HG02884 (cell line): ENCODE data around the gene NCS1.

Source experiments
- ATAC-seq: cut with Tn5 transposase; IDR thresholded peaks from one replicate; pipeline ENCODE4 v1.9.1; 2021; ENCODE audit warnings: mild to moderate bottlenecking, moderate library complexity; ENCODE audit not compliant: unreplicated experiment

NCS1 gene

DNA sequence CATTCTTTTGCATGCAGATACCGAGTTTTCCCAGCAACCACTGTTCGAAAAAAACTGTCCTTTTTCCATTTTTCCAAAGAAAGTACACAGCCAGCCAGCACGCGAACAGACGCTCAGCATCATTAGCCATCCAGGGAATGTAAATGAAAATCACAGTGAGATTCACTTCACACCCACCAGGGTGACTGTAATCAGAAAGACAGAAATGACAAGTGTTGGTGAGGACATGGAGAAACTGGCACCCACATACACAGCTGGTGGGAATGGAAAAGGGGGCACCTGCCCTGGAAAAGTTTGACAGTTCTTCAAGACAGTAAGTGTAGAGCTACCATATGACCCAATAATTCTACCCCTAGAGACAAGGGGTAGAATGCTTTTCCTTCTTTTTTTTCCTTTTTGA is 25.0 kb upstream of the NCS1 start:
- ATAC-seq, result no peak

DNA sequence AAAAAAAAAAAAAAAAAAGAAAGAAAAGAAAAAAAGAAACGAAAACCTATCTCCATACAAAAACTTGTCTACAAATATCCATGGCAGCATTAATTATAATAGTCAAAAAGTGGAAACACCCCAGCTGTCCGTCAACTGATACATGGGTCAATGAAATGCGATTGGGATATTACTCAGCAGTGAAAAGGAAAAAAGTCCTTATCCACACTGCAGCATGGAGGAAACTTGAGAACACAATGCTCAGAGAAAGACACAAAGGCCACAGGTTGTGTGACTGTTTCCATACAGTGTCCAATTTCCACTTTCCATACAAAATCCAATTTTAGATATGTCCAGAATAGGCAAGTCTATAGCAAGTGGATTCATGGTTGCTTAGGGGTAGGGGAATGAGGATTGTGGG is 24.3 kb upstream of the NCS1 start:
- ATAC-seq, result no peak

DNA sequence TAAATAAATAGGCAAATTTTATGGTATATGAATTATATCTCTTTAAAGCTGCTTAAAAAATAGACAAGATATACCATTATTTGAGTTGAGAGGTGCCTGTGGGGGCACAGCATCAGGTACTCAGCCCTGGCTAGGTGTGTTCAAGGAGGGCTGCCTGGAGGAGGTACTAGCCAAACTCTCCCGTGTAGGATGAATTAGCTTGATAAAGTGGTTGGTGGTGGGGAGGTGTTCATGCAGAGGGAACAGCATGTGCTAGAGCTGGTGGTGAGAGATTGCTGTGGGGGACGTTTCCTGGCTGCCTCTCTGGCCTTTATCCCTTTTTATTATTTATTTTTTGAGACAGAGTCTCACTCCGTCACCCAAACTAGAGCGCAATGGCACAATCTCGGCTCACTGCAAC is 23.2 kb upstream of the NCS1 start:
- no peak for ATAC-seq

DNA sequence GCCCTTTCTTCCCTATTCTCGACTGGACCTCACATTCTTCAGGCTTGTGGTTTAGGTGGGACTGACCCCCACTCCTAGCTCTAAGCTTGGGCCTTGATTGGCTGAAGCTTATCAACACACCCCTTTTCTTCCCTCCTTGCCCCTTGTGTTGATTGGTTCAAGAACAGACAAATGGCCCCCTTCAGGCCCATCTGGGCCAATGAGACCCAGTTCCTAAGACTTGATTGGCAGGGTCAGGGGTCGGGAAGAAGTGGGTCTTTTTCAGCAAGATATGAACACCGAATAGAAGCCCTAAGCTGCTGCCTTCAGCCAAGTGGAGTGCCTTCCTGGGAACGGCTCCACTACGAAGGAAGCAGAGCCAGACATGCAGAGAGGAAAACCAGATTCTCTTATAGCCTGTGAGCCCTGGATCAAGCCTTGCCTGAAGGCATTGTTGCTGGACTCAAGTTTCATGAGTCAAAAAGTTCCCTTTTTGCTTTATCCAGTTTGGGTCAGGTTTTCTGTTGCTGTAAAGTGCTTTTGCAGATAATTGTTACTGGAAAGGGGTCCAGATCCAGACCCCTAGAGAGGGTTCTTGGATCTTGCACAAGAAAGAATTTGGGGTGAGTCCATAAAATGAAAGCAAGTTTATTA is 22.4 kb upstream of the NCS1 start:
- no peak for ATAC-seq

DNA sequence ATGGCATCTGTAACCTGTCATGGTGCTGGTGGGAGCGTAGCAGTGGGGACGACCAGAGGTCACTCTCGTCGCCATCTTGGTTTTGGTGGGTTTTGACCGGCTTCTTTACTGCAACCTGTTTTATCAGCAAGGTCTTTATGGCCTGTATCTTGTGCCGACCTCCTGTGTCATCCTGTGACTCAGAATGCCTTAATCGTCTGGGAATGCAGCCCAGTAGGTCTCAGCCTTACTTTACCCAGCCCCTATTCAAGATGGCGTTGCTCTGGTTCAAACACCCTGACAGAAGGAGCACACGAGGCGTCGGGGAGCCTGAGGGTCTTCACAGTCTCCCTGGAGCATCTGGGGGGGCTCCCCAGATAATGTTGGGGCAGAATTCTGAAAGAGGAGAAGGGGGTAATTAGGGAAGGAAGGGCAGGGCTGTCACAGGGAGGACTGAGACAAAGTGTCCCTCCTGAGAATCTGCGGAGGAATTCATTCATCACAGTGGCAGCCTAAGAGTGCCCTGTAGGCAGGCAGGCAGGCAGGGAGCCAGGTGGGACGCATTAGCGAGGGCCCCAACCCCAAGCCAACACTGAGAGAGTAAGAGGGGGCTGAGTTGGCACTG is 21.3 kb upstream of the NCS1 start:
- no peak for ATAC-seq

DNA sequence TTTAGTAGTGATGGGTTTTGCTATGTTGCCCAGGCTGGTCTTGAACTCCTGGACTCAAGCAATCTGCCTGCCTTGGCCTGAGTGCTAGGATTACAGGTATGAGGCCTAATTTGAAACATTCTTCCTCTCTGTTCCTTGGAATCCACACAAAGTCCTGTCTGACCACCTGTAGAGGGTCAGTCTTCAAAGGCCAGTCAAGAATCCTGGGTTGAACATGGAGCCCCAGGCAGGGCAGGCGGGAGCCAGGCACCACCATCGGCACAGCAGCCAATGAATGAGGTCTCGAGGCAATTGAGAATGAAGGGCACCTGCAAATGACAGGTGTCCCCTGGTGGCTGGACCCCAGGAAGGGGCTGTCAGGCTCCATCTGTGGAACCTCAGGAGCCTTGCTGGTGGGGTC is 17.4 kb upstream of the NCS1 start:
- ATAC-seq, result no peak

DNA sequence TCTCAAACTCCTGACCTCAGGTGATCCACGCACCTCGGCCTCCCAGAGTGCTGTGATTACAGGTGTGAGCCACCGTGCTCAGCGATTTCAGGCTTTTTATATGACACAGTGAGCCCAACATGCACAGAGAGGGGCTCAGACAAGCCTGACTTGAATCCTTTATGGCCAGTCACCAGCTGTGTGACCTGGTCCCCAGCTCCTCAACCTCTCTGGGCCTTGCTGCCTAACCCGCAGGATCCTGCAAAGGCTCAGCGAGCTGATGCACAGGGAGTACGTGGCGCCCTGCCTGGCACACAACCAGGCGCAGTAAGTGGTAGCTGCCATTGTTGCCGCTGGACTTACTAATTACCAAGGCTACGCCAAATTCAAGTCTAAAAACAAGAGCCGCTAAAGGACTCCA is 16.6 kb upstream of the NCS1 start:
- ATAC-seq, result no peak

DNA sequence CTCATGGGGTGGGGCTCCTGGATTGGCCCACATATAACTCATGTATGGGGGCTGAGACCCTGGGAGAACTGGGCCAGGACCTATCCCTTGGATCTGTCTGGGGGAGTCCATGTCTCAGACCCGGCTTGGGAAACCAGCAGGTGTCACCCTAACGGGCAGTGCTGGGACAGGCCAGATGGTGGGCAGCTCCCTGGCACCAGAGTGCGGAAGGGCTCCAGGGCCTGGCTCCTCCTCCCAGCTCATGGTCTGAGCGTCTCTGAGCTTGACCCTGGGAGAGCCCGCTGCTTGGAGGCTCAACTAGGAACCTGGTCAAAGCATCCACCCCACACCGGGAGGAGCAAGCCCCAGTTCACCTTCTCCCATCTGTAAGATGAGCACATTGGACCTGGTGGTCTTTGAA is 15.5 kb upstream of the NCS1 start:
- ATAC-seq, result no peak

DNA sequence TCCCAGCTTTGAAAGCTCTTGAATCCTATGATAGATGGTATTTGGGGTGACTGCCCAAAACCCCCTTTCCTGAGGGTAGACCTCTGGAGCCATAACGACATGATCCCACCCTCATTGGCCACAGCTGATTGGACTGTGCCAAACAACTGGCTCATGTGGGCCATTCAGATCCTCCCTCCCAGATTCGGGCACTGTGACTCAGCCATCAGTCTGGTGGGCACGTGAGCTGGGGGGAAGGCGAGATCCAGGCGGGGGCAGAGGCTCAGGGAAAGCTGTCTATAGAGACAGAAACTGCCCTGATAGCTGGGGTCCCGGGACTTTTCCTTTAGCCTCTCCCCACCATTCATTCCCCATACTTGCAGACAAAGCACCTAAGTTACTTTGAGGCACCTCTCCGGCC is 15.1 kb upstream of the NCS1 start:
- ATAC-seq, result no peak

DNA sequence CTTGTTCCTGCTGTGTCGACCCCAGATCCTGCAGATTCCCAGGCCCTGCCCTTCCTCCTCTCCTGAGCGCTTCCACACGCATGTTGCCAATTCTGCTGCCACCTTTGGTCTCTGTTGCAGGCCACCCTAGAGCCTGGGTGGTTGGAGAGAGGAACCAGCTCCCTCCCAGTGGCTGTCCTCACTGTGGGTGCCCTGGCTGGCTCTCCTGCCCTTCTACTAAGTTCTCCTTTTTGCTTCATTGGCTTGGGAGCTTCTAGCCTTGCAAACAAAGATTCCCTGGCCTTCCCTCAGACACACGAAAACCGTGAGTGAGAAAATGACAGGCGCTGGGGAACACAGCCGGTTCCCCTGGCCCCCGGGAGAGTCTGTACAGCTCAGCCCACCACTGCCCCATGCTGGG is 14.2 kb upstream of the NCS1 start:
- ATAC-seq, result no peak

DNA sequence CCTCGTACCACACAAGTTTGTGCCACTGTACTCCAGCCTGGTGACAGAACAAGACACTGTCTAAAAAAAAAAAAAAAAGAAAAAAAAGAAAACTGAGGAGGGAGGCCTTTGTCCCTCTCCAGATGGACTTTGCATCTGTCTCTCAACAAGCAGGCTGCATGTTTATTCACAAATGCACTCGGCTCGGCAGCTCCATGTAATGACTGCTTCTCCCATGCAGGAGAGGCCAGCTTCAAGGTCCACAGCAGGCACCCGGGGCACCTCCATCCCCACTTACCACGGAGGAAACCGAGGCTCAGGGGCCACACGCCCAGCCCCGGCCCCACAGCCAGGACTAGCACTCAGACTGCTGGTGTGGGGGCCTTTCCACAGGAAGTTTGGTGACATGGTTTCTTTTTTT is 13.1 kb upstream of the NCS1 start:
- ATAC-seq, result no peak

DNA sequence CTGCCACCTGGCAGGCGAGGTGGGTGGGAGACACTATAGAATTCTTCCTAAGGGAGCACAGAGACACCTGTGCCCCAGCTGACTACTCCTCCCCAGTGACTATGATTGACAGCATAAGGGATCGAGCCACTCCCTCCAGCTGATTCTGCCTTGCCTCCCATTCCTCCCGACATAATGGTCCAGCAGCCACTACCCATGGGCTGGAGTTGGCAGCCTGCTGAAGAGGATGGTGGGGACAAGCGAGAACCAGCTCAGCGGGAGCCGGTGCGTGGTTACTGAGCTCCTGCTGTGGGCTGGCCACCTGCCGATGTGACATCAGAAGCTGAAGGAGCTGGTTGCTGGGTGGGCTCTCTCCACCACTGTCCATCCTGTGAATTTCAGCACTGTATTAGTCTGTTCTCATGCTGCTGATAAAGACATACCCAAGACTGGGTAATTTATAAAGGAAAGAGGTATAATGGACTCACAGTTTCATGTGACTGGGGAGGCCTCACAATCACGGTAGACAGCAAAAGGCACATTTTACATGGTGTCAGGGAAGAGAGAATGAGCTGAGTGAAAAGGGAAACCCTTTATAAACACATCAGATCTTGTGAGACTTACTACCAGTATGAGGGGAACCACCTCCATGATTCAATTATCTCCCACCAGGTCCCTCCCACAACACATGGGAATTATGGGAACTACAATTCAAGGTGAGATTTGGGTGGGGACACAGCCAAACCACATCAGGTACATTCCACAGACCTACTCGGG is 12.1 kb upstream of the NCS1 start:
- ATAC-seq, result no peak

DNA sequence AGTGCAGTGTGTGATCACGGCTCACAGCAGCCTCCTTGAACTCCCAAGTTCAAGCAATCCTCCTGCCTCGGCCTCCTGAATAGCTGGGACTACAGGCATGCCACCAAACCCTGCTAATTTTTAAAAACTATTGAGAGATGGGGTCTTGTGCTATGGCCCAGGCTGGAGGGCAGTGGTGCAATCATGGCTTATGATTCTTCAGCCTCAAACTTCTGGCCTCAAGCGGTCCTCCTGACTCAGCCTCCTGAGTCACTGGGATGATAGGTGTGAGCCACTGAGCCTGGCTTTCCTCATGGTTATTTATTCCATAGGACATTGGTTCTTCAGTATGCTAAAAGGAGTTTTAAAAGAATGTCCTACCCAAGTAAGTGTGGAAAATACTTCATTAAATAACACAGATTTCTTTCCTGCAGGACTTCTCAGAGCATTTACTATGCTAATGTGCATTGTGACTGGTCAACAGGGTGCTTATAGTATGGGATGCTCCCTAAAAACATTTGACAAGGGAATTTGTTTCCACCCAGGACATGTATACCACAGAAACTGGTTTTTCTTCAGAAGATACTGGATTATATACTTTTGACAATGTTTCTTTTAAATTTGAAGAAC is 11.2 kb upstream of the NCS1 start:
- no peak for ATAC-seq

DNA sequence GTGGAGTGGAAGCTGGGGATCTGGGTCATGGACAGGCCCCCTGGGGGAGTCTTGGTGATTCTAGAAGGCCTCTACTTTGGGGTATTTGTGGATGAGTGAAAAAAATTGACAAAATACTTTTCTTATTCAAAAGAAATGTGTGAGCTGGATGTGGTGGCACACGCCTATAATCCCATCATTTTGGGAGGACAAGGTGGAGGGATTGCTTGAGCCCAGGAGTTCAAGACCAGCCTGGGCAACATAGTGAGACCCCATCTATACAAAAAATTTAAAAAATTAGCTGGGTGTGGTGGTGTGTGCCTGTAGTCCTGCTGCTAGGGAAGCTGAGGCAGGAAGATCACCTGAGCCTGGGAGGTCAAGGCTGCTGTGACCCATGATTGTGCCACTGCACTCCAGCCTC is 6.6 kb upstream of the NCS1 start:
- ATAC-seq, result no peak

DNA sequence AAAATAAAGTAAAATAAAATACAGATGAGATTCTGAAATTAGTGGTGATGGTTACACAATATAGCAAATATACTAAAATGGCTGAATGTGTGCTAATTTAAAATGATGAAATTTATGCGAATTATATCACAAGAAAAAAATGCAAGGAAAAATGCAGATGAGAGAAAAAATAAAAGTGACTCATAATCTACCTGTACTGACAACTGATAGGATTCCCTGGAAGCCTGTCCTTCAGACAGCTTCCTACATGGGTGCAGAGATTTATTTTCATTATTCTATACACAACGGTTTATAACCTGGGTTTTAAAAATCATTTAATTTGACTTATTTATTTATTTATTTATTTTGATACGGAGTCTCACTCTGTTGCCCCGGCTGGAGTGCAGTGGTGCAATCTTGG is 5.8 kb upstream of the NCS1 start:
- no peak for ATAC-seq

DNA sequence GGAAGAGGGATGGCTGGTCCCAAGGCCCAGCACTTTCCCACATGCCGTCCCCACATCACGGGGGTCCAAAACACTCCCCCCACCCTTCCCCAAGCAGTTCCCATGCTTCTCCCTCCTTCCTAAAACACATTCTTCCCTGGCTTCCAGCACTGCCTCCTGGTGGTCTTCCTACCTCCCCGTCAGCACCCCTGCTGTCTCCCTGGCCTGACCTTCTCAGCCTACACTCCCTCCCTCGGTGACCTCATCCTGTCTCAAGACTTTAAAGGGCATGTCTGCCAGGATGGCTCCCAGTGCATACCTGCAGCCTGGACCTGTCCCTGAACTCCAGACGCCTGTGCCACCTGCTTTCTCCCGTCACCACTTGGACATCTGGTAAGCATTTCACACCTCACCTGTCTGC is 4.3 kb upstream of the NCS1 start:
- no peak for ATAC-seq

DNA sequence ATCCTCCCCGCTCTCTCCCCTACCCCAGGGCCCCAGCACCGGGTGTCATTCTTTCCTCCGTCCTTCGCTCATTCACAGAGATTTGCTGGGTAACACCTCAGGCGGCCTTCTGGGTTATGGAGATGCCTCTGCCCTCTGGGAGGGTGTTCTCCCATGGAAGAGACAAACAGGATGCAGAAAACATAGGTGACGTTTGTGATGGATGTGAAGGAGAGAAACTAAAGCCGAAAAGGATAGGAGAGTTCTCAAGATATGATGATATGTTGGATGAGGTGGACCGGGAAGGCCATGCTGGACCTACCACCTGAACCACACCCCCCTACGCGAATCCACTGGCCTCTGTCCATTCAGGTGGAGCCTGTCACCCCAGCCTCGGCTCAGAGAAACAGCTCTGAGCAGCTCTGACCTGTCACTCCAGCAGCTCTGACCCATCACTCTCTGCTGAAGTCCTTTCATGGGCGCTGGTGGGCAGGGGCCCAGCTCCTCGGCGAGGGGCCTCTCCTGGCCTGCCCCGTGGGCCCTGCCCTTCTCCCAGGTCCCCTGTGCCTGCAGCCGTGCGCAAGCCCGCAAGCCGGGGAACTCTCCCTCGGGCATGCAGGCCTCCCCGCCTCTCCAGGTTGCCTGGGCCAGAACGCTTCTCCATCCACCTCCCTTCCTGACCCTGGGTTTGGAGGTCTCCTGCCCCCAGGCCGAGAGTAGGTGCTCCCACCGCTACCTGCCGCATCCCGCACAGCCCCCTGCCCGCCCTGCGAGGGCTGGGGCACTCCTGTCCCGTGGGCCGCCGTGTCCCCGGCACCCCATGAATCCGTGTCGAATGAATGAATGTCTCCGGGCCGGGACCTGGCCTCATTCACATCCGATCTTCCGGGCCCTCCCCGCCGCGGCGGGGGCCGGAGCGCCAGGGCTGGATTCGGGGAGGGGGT is 717 bp upstream of the NCS1 start:
- no peak for ATAC-seq

DNA sequence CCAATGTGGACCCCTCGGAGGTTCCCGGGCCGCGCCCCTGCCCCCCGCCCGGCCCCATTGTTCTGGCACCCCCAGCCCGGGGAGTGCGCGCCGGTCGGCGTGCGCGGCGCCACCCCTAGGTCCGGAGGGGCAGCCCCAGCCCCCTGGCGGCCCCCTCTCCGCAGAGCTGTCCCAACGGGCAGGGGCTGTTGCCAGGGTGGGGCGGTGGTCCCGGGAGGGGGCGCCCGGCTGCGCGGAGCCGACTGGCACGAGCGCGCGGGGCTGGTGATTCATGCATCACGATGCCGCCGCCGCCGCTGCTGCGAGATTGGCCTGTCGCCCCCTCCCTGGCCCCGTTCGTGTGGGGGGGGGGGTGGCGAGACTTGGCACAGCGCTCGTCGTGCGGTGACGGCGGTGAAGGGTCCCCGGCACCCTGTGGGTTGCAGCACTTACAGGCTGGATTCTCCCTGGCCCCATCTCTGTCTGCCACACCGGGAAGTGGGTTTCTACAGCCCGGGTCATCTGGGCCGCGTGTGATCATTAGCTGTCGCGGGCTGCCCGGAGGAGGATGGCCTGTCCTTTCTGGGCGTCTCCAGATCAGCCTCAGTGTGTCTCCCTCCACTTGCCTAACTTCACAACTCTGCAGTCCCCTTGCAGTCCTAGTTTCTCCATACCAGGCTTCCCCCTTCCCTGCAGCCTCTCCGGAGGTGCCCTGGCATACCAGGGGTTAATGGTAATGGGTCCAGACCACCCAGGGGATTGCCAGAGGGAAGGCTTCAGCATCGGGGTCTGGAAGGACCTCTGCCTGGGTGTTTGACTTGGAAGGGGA is 858 bp downstream of the NCS1 start:
- no peak for ATAC-seq

DNA sequence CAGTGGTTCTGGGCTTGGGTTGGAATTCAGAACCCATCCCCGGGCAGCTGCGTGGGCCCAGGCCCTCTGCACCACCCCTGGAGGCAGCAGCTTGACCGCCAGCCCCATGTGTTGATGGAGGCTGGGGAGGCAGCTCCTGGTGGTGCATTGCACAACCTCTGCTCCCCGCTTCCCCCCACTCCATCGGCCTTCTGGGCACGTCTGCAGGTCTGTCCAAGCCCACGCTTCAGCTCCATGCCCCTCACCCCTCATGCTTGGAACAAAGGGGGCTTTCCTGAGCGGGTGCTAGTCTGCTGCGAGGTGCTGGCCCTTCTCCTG is 1.4 kb downstream of the NCS1 start:
- ATAC-seq, result no peak

DNA sequence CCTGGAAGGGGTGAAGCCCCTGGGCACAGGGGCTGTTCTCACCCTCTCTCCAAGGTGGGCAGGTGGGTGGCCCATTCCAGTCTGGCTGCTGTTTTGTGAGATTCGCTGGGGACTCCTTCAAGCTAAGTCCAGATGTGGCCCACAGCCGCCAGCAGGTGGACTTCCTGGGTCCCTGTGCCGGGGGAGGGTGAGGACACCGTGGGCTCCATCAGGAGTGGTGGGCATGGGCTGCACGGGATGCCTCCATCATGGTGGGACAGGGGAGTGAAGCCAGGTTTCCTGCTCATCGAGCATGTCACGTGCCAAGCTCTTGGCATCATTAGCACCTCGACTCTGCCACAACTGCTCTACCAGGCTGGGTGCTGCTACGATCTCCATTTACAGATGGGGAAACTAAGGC is 1.8 kb downstream of the NCS1 start:
- ATAC-seq, result no peak
